Astrocyte (in vitro differentiated cells and primary cell): Measurements from ENCODE around the gene CCT8L2. TPM values are rescaled to one million over a fixed set of nuclear protein-coding genes. Genes with fewer than 3 reads are reported as not detected.
"Not testable (repeated sequence)": the region's sequence is repeated elsewhere in the genome, so short reads cannot be mapped to it uniquely, and the experiment has no call there.

ENCODE experiments used
- DNase-seq: peaks from one replicate; pipeline ENCODE4 v3.0.0-alpha.2; 2010; ENCODE audit warnings: low read depth
- FAIRE-seq: peaks from 2 replicates; lab custom pipeline; 2011; peaks lifted over from hg19 to GRCh38; lab: Jason Lieb, UNC
- H2AFZ ChIP-seq: 2 replicates; pipeline ENCODE4 v1.6.0; 2012; ENCODE audit warnings: low read depth, low read length, inconsistent platforms
- H3K27ac ChIP-seq: 2 replicates; pipeline ENCODE4 v1.5.1; 2011; ENCODE audit warnings: low read depth, low read length, inconsistent platforms
- H3K27me3 ChIP-seq: 2 replicates; pipeline ENCODE4 v1.6.0; 2011; ENCODE audit warnings: low read length, inconsistent platforms; ENCODE audit not compliant: insufficient read depth
- H3K36me3 ChIP-seq: 2 replicates; pipeline ENCODE4 v1.5.1; 2011; ENCODE audit warnings: low read length, inconsistent platforms; ENCODE audit not compliant: insufficient read depth
- H3K4me1 ChIP-seq: 2 replicates; pipeline ENCODE4 v1.5.1; 2011; ENCODE audit warnings: low read length, inconsistent platforms; ENCODE audit not compliant: insufficient read depth
- H3K4me2 ChIP-seq: 2 replicates; pipeline ENCODE4 v1.6.0; 2012; ENCODE audit warnings: low read length, inconsistent platforms
- H3K4me3 ChIP-seq: 2 replicates; pipeline ENCODE4 v1.5.1; 2011; ENCODE audit warnings: low read depth, mild to moderate bottlenecking, low read length, inconsistent platforms; ENCODE audit not compliant: insufficient read depth
- H3K79me2 ChIP-seq: 2 replicates; pipeline ENCODE4 v1.6.0; 2012; ENCODE audit warnings: mild to moderate bottlenecking, low read length, inconsistent platforms; ENCODE audit not compliant: insufficient read depth
- H3K9ac ChIP-seq: 2 replicates; pipeline ENCODE4 v1.6.0; 2012; ENCODE audit warnings: mild to moderate bottlenecking, low read length, inconsistent platforms
- H3K9me3 ChIP-seq: 2 replicates; pipeline ENCODE4 v1.5.1; 2012; ENCODE audit warnings: low read depth, mild to moderate bottlenecking, low read length, inconsistent platforms; ENCODE audit not compliant: insufficient read depth
- H4K20me1 ChIP-seq: 2 replicates; pipeline ENCODE4 v1.6.0; 2012; ENCODE audit warnings: low read length, inconsistent platforms; ENCODE audit not compliant: insufficient read depth
- H3K27ac Mint-ChIP-seq: one replicate; pipeline ENCODE4 v1.8.0; 2021; ENCODE audit warnings: mild to moderate bottlenecking, mixed read lengths; ENCODE audit not compliant: unreplicated experiment
- H3K27me3 Mint-ChIP-seq: one replicate; pipeline ENCODE4 v1.8.0; 2021; ENCODE audit warnings: low read depth, mixed read lengths; ENCODE audit not compliant: unreplicated experiment
- H3K36me3 Mint-ChIP-seq: one replicate; pipeline ENCODE4 v1.8.0; 2021; ENCODE audit warnings: low read depth, mixed read lengths; ENCODE audit not compliant: unreplicated experiment
- H3K4me1 Mint-ChIP-seq: one replicate; pipeline ENCODE4 v1.8.0; 2021; ENCODE audit warnings: low read depth, mixed read lengths; ENCODE audit not compliant: unreplicated experiment
- H3K4me3 Mint-ChIP-seq: one replicate; pipeline ENCODE4 v1.8.0; 2021; ENCODE audit warnings: mild to moderate bottlenecking, moderate library complexity, mixed read lengths; ENCODE audit not compliant: unreplicated experiment
- H3K9me3 Mint-ChIP-seq: one replicate; pipeline ENCODE4 v1.8.0; 2021; ENCODE audit warnings: mild to moderate bottlenecking, mixed read lengths; ENCODE audit not compliant: unreplicated experiment
- total RNA-seq: library from RNA; stranded (reverse); gene quantifications from 2 replicates; pipeline ENCODE4 v1.2.1, GENCODE V29; 2021

CCT8L2 gene
- total RNA-seq, 1 donor from 2014 or later, result not detected

DNA sequence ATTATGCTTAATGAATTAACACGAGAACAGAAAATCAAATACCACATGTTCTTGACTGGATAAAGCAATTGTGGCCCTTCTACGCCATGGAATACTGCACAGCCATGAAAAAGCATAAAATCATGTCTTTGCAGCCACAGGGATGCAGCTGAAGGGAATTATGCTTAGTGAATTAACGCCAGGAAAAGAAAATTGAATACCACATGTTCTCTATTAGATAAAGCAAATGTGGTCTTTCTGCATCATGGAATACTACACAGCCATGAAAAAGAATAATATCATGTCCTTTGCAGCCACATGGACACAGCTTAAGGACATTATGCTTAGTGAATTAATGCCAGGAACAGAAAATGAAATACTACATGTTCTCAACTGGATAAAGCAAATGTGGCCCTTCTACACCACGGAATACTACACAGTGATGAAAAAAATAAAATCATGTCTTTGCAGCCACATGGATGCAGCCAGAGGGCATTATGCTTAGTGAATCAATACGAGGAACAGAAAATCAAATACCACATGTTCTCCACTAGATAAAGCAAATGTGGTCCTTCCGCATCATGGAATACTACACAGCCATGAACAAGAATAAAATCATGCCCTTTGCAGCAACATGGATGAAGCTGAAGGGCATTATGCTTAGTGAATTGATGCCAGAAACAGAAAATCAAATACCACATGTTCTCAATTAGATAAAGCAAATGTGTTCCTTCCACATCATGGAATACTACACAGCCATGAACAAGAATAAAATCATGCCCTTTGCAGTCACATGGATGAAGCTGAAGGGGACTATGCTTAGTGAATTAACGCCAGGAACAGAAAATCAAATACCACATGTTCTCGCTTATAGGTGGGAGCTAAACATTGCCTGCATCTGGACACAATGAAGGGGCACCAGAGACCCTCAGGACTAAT, 37.3 kb downstream of the CCT8L2 start:
- H4K20me1 ChIP-seq, H2AFZ ChIP-seq, H3K4me1 ChIP-seq, H3K27ac ChIP-seq, DNase-seq, H3K36me3 ChIP-seq, H3K79me2 ChIP-seq, H3K36me3 Mint-ChIP-seq, H3K4me3 Mint-ChIP-seq, H3K27me3 Mint-ChIP-seq, H3K4me3 ChIP-seq, H3K4me1 Mint-ChIP-seq, H3K27ac Mint-ChIP-seq, FAIRE-seq, H3K9me3 ChIP-seq, H3K27me3 ChIP-seq, H3K9ac ChIP-seq, H3K4me2 ChIP-seq: not testable (repeated sequence)
- peaks cover 10% of the 10 kb centered on the region for H3K9me3 Mint-ChIP-seq

DNA sequence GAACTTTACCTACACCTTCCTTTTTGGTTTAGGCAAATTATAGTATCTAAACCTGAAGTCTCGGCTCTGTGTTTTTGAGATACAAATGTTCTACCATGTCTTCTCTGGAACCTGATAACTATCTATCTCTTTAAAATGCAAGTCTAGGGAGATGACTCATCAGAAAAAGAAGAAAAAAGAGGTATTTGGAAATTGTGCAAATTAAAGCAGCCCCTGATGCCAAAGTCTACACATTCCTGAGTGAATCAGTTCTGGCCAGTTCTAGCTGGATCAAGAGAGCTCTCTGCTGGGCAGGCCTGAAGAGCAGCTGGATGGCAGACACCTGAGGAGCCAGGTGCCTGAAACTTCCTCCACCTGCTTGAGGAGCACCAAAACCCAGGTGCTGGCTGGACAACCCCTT, 49.3 kb downstream of the CCT8L2 start:
- H3K36me3 ChIP-seq, H4K20me1 ChIP-seq, H3K27me3 Mint-ChIP-seq, H3K4me1 Mint-ChIP-seq, H3K27me3 ChIP-seq, H3K79me2 ChIP-seq, FAIRE-seq, H3K4me3 Mint-ChIP-seq, H2AFZ ChIP-seq, H3K36me3 Mint-ChIP-seq, H3K27ac Mint-ChIP-seq, H3K9ac ChIP-seq, DNase-seq, H3K9me3 ChIP-seq, H3K9me3 Mint-ChIP-seq, H3K4me3 ChIP-seq, H3K4me2 ChIP-seq, H3K27ac ChIP-seq, H3K4me1 ChIP-seq: not testable (repeated sequence)

Other genes with a start within 250 kb of the CCT8L2 start
- not detected in 2 replicates for gene XKR3, start 232.6 kb upstream of the CCT8L2 start, total RNA-seq